Cerebellar cortex (tissue), 1 donor: ENCODE measurements around the gene PCK2.

Experiments
- DNase-seq: peaks from one replicate; pipeline ENCODE4 v3.0.0-alpha.2; 2015; ENCODE audit warnings: low spot score

The PCK2 gene

DNA sequence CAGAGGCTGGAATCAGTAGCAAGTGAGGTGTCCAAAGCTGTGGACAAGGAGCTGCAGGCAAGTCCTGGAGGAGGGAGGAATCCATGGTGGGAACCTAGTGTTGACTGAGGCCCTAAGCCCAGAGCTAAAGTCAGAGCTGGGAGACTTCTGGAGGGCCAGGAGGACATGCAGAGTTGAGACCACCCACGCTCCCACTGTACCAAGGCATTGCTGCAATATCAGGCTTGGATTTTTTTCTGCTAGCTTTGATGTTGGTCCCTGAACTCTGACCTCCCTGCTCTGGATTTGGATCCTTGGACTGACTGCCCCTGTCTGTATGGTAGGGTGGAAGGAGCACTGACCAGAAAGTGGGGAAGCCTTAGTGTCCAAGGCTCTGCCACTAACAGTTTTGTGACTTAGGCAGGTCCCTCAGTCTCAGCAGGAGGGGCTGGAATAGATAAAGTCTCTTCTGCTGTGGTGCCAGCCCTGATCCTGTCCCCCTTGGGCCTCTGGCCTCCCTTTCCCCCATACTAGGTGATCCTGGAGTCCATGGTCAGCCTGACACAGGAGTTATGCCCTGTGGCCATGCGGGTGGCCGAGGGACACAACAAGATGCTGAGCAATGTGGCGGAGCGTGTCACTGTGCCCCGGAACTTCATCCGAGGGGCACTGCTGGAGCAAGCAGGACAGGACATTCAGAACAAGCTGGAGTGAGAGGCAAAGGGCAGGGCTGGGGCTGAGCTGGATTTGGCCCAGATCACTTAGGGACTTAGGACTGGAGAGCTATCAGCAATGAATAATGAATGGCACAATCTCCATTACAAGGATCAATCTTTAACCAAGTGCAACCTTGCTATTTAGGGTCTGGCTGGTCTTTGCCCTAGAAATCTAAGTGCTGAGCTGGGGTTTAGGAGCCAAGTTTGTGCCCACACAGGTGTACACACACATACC is 32.9 kb upstream of the PCK2 start:
- no peak for DNase-seq

DNA sequence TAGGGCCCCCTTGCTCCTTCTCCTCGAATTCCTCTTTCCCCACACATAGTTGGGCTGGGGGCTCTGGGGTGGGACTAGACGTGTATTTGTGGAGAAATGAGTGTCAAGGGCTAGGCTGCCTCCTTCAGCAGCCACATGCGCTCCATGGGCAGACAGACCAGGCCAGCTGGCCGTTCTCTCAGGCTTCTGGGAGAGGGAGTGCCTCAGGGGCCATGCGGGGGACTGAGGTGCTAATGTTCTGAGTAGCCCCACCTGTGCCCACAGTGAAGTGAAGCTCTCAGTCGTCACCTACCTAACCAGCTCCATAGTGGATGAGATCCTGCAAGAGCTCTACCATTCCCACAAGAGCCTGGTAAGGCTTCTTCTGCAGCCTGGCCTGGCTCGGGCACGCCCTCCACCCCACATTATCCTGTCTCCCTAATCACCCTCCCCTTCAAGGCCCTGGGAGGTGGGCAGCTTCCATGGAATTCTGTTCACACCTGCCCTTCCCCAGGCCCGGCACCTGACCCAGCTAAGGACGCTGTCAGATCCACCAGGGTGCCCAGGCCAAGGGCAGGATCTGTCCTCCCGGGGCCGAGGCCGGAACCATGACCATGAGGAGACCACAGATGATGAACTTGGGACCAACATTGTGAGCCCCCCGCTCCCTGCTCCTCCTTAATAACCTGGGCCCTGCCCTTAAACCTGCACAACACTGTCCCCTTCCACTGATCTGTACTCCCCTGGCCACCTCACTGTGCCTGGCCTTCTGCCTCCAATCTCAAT is 31.7 kb upstream of the PCK2 start:
- no peak for DNase-seq

DNA sequence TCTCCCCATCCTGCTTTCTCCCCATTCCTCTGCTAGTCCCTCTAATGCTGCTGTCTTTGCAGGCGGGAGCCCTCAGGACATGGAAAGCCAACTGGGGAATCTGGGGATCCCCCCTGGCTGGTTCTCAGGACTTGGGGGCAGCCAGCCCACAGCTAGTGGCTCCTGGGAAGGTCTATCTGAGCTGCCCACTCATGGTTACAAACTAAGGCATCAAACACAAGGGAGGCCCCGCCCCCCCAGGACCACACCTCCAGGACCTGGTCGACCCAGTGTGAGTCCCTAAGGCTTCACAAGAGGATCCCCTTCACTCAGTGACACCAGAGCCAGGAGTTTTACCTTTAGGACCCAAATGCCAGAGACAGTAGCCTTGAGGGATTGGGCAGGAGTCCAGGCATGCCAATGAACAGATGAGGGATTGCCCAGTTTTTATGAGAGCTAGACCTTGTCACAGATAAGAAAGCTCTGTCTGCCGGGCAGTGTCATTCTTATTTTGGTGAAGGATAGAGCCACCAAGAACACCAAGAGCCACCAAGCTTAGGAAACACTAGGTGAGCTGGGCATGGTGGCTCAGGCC is 30.8 kb upstream of the PCK2 start:
- DNase-seq: no peak

DNA sequence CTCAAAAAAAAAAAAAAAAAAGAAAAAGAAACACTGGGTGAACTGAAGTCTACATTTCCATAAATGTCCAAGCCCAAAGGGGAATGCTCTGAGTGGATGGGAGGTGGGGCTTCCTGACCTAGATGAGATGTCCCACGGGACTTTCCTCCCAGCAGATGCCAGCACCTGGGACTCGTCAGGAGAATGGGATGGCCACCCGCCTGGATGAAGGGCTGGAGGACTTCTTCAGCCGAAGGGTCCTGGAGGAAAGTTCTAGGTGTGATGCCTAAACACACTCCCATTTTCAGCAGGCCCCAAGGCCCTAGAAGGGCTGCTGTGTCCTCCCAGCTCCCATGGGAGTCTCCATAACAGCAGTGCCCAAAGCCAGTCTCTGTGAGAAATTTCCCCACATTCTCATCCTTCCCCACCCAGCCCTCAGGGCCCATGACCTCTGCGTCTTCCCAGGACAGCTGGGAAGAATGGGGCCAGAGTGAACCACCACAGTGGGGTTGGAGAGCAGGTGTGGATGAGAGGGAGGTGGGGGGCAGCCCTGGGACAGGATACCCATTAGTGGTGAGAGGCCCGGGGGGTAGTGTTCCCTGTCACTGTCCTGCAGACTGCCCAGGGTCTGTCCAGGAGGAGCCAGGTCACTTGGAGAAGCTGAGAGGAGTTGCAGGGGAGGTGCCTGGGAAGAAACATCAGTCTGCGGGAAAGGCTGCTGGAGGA is 29.9 kb upstream of the PCK2 start:
- no peak for DNase-seq

DNA sequence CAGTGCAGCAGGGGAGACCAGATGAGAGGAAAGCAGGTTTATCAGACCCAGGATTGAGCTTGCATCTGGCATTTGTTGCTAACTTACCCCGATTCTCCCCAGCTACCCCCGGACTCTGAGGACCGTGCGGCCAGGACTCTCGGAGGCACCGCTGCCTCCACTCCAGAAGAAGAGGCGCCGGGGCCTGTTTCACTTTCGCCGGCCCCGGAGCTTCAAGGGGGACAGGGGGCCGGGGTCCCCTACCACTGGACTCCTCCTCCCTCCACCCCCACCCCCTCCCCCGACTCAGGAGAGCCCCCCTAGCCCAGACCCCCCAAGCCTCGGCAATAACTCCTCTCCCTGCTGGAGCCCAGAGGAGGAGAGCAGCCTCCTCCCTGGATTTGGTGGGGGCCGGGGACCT is 29.3 kb upstream of the PCK2 start:
- DNase-seq: no peak

DNA sequence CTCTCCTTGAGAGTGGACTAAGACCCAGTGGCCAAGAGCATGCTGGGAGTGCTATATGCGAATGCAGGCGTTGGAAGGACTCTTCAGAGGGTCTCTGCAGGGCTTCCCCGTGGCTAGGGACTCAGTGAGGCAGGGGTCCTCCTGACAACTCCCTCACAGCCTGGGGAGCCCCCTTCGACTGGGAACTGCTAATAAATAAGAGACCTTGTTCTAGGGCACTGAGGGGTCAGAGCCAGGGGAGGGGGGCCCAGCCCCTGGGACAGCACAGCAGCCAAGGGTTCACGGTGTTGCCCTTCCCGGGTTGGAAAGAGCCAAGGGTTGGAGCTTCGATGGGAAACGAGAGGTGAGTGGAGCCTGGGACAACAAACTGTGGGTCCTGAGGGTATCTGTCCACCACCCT is 28.7 kb upstream of the PCK2 start:
- no peak for DNase-seq

DNA sequence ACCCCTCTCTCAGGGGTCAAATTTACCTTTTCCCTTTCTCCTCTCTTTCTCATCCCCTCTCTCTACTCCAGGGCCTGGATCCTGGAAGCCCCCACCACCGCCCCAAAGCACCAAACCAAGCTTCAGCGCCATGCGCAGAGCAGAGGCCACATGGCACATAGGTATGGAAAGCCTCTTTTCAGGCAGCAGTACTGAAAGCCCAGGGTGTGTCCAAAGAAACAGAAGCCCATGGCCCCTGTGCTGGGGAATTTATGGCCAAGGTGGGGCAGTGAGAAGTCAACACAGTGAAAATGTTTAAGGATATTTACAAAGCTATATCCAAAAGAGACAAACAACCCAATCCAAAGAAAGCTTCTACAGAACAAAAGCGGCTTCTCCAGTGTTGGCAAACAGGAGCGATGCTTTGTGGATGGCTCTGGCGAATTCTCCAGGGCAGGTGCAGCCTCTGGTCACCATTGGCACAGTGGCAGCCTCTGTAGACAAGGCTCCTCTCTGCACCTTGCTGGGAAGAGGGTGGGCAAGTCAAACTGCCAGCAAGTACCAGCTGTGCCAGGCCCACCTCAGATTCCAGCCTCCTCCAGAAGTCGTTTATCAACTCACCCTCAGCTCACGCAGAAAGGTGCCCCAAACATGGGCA is 27.5 kb upstream of the PCK2 start:
- no peak for DNase-seq

DNA sequence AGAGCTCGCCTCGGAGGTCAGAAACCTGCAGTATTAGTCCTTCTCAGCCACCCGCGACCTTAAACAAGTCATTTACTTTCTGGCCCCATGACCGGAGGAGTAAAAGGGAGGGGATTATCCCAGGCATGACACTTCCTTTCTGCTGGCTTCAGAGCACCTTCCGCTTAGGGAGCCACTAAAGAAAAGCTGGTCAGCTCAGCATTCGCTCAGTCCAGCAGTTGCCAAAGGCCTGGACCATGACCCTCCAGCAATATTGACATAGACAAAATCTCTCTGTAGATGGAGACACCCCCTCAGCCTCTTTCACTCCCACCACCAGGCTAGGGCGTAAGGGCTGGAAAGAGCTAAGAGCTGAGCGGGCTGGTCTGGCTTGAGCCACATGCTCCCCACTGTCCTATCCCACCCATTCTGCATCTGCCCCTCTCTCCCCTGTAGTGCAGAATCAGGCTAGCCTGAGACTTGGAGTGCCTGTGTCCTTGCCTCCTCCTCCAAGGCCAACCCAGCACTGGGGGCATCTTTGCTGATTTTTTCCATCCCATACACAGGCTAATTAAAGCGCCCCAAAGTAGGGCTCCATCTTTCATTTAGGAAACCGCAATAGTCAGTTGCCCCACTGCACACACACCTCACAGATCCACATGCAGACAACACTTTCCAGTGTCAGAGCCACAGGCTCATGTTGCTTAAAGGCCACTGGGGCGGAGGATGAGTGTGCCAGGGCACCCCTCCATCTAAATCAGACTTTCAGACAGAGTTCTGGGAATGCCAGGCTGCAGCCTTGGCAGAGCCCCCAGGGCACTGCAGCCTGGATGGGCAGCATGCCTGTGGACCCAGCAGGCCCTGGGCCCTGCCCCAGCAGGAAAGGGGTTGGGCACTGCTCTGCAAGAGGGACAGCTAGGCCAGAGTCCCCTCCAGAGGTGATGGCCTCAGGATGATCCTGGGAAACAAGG is 26.7 kb upstream of the PCK2 start:
- no peak for DNase-seq

DNA sequence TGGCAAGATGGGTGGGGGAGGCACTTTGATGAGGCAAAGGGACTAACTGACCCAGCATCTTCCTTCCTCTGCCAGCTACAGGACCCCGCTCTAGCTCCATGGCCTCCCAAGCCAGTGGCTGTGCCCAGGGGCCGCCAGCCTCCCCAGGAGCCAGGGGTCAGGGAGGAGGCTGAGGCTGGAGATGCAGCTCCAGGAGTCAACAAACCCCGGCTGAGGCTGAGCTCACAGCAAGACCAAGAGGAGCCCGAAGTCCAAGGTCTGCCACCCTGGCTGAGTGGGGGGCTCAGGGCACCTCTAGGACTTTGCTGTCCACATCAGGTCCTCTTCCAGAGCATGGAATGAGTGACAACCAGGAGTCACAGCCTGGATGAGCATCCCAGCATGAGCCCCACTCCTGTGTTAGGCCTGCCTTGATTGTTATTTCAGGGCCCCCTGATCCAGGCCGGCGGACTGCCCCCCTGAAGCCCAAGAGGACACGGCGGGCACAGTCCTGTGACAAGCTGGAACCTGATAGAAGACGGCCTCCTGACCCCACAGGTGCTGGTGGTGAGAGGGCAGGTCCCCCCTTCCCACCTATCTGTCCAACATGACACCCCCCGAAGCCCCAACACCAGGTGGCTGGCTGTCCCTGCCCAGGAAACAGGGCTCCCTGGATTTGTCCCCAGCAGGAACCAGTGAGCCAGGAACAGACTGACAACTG is 25.2 kb upstream of the PCK2 start:
- DNase-seq: no peak

DNA sequence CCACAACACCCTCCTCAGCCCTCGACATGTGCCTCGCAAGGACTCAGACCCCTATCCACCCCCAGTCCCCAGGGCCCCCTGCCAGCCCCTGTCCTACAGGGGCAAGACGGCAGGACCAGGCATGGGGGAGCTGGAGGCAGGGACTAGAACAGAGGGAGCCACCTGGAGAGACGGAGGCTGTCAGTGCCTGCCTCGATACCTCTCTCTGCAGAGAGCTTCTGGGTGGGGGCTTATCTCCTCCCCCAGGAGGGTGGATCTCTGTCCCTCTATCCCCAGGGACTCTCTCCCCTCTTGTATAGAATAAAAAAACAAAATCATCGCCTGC is 24.7 kb upstream of the PCK2 start:
- DNase-seq: no peak

DNA sequence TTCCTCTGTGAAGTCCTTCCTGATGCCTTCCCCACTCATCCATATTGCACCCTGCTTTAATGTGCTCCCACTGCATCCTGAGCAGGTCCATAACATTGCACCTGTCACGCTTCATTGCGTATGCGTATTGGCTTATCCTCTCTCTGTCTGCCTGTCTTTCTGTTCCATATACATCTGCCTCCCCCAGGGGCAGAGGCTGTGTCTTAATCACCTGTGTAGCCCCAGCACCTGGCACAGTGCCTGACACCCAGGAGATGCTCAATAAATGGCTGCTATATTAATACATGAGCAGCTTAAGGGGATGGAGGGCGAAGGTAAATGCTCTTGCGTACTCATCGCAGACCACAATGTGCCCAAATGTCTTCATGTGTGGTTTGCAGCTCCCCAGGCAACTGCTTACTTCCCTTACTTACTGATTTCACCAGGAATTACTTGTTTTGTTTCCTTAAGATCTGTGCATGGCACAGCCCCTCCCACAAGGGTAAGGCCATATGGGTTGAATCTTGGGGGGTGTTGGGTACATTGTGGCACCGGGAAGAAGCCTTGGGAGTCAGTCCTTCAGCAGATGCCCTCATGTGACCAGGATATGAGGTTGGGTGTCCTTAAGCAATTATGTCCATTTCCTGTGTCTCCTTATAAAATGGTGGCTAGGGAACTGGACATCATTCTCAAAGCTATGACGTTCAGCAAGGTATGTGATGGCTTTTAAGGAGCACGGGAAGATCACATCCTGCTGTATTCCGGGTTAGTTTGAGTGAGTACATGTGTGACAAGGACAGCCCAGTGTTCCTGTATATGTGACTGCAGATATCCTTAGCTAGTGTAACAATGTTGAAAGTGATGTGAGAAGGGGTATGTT is 23.6 kb upstream of the PCK2 start:
- peak; percentile 63 for DNase-seq

DNA sequence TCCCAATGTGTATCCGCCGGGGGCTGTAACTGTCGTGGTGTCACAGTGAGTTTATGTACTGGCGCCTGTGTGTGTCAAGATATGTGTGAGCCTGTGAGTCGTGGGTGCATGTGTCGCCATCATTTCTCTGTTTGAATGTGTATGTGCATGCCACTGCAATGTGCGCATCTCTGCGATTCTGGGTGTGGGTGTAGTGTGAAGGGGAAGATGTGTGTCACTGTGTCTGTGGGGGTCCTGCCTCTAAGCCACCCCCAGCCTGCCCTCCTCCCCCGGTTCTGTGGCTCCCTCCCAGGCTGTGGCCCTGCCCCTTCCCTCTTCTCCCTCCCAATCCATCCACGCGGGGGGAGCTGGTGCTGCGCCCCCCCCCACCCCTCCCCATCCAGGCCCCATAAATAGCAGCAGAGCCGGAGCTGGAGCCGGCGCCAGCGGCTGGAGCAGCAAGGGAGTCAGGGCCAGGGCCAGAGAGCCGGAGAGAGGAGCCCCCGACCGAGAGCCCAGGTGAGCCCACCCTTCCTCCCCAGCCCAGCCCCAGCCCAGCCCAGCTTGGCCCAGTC is 22.9 kb upstream of the PCK2 start, which contains the start of gene CPNE6:
Gene CPNE6, plus strand, starts transcription at position 419 of the 554 bp plus-strand sequence. CDS start 1,375 bp downstream, outside the sequence.
- DNase-seq: peak; percentile 81

DNA sequence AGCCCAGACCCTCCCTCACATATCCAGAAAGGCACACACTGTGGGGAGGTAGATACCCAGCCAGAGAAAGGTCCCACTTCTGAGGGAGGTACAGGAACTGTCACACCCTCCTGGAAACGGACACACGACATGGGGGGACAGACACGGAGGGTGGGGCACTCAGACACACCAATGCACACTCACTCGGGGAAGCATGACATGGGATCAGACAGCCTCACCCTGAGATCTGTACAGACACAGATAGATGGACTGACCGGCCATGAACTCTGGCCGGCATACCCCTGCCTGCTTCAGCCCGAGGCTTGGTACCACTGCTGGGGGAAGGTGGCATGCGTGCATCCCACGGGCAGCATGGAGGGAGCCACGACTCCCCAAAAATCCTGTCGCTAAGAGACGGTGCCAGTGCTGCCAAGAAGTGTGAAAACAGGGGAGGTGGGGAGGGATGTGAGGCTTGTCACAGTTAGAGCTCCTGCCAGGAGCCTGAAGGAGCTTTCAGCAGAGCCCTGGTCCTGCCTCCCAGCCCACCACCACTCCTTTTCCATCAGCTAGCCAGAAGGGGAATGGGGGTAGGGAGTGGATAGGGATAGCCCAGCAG is 22.2 kb upstream of the PCK2 start:
- peak; percentile 43 for DNase-seq

DNA sequence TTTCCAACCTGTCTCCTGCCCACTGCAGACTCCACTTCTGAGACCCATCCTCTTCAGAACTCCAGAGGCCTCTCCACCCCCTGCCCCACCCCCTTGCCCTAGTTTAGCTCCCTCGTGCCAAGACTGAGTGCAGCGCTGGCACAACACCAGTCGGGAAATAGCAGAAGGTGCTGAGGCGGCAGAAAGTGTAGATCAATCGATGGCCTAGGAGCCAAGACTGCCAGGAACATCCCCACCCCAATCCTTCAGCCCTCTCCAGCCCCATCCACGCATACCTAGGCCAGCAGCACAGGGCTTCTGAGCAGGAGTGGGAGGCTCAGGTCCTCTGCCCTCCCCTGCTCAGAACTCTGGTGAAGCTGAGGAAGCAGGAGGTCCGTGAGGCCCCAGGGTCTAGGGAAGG is 21.7 kb upstream of the PCK2 start:
- peak; percentile 49 for DNase-seq

DNA sequence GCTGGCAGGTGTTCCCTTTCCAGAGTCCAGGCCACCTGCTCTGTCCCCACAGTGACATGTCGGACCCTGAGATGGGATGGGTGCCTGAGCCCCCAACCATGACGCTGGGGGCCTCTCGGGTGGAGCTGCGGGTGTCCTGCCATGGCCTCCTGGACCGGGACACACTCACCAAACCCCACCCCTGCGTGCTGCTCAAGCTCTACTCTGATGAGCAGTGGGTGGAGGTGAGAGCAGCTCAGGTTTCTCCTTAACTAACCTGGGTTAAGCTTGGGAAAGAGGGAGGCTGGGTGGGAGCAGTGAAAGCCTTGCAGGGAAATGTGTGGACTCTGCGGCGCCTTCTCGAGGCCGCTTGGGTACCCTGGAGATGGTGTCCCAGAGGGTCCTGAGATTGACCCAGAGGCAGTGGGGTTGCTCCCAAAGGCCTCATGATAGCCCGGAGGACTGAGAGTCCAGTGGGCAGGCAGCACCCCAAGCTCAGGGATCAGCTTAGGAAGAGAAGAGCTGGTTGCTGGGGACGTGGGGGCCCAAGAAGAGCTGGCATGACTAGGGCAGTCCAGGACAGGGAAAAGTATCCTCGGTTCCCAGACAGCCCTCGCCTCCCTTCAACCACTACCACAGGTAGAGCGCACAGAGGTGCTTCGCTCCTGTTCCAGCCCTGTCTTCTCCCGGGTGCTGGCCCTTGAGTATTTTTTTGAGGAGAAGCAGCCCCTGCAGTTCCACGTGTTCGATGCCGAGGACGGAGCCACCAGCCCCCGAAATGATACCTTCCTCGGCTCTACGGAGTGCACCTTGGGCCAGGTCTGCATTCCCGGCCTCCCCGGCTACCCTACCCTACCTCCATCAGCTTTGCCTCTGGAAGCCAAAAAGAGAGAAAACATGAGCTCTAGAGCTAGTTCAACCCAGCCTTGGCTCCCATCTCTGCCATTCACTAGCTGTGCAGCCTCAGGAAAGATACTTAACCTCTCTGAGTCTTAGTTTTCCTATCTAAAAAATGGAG is 20.9 kb upstream of the PCK2 start:
- no peak for DNase-seq

DNA sequence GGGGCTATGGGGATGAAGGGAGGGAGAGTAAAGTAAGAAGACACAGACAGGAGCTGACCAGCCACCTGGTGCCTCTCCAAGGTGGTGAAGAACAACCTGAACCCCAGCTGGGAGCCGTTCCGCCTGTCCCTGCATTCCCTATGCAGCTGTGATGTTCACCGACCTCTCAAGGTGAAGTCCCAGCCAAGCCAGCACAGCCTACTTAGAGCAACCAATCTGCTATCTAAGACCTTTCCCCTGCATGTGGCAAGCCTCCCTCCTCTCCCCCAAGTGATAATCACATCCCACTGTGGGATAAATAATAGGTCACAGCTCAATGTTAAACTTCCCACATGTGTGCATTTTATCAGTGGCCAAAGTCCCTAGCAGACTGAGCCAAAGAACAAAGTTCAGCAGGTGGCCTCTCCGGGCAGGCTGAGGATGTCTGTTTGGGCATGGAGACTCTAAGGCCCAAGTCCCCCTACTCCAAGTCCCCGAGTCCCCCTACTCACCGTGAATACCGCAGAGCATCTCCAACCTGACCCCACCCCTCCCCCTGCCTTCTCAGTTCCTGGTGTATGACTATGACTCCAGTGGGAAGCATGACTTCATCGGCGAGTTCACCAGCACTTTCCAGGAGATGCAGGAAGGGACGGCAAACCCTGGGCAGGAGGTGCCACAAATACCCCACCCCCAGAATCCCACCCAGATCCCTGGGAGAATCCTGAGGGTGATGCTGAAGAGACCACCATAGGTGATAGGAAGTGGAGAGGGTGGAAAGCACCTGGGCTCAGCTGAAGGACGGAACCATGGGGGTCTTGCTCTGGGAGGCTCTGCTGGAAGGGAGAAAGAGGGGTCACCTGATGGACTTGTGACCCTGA is 19.3 kb upstream of the PCK2 start:
- no peak for DNase-seq
